A673 (cell line): ENCODE data around the gene UQCRQ. TPM values are rescaled to one million over a fixed set of nuclear protein-coding genes. Genes with fewer than 3 reads are reported as not detected.

Source experiments
- BruUV-seq: library from RNA; stranded (reverse); fragments of 400-500 nt; replicated peaks from 2 replicates; lab custom pipeline; 2021; lab: Mats Ljungman, UMichigan
- CTCF ChIA-PET: fragments of 300-600 bp; sonication (Branson Sonifier 250); formaldehyde crosslinking; loops from one replicate; lab custom pipeline; 2022; ENCODE audit warnings: antibody characterized with exemption; lab: Charles Lee
- POLR2A ChIA-PET: fragments of 300-600 bp; sonication (Branson Sonifier 250); formaldehyde crosslinking; loops from one replicate; lab custom pipeline; 2022; ENCODE audit warnings: antibody characterized with exemption; ENCODE audit not compliant: low non-redundant PET; lab: Charles Lee
- DNase-seq: peaks from one replicate; pipeline ENCODE4 v3.0.0-alpha.2; 2015; ENCODE audit warnings: low spot score
- H3K27ac ChIP-seq: fragments of 200-600 bp; sonication (generic); 2 replicates; pipeline ENCODE4 v1.5.1; 2016; ENCODE audit warnings: mixed run types, low read depth, mild to moderate bottlenecking, mixed read lengths, antibody characterized with exemption, low read length; ENCODE audit not compliant: poor library complexity, severe bottlenecking
- H3K27me3 ChIP-seq: fragments of 200-600 bp; sonication (generic); replicated peaks from 2 replicates; pipeline ENCODE4 v1.6.1; 2017; ENCODE audit warnings: mixed run types, low read depth, mild to moderate bottlenecking, mixed read lengths, antibody characterized with exemption, low read length; ENCODE audit not compliant: insufficient read depth, poor library complexity
- H3K36me3 ChIP-seq: fragments of 200-600 bp; sonication (generic); 2 replicates; pipeline ENCODE4 v1.6.1; 2016; ENCODE audit warnings: mixed run types, mild to moderate bottlenecking, mixed read lengths, antibody characterized with exemption, low read length; ENCODE audit not compliant: insufficient read depth, poor library complexity, severe bottlenecking
- H3K4me1 ChIP-seq: fragments of 200-600 bp; sonication (generic); 2 replicates; pipeline ENCODE4 v1.6.1; 2017; ENCODE audit warnings: mixed run types, mild to moderate bottlenecking, mixed read lengths, antibody characterized with exemption, low read length; ENCODE audit not compliant: insufficient read depth, poor library complexity, severe bottlenecking
- H3K4me3 ChIP-seq: fragments of 200-600 bp; sonication (generic); 2 replicates; pipeline ENCODE4 v1.5.1; 2016; ENCODE audit warnings: low read depth, mixed run types, mild to moderate bottlenecking, mixed read lengths, low read length; ENCODE audit not compliant: poor library complexity, severe bottlenecking
- H3K9me3 ChIP-seq: fragments of 200-600 bp; sonication (generic); 2 replicates; pipeline ENCODE4 v1.6.1; 2016; ENCODE audit warnings: mixed run types, low read depth, mild to moderate bottlenecking, mixed read lengths, antibody characterized with exemption, low read length; ENCODE audit not compliant: poor library complexity, severe bottlenecking
- EZH2 ChIP-seq: fragments of 200-600 bp; sonication (generic); IDR thresholded peaks from 2 replicates; pipeline ENCODE4 v1.6.1; 2017; ENCODE audit warnings: borderline replicate concordance, low read depth, mild to moderate bottlenecking, mixed read lengths, antibody characterized with exemption, low read length; ENCODE audit not compliant: poor library complexity, severe bottlenecking
- intact Hi-C: fragments of 100-400 bp; cut with micrococcal nuclease; formaldehyde crosslinking; loops from one replicate; pipeline ENCODE4 v1.10.0; 2022; ENCODE audit not compliant: unreplicated experiment
- total RNA-seq: library from RNA; stranded (reverse); gene quantifications from 2 replicates; pipeline ENCODE4 v1.2.3, GENCODE V29; 2021
- TF ChIP-seq, protein P1 (sequence below): fragments of 300-800, 200-600 bp; sonication (generic); conservative IDR thresholded peaks from 2 replicates; pipeline ENCODE4 v1.5.1; 2017; ENCODE audit warnings: low read depth, mild to moderate bottlenecking, antibody characterized with exemption, low read length, moderate library complexity, mixed read lengths

UQCRQ gene
- total RNA-seq, 1 experiment from 2014 or later = 542 TPM

DNA sequence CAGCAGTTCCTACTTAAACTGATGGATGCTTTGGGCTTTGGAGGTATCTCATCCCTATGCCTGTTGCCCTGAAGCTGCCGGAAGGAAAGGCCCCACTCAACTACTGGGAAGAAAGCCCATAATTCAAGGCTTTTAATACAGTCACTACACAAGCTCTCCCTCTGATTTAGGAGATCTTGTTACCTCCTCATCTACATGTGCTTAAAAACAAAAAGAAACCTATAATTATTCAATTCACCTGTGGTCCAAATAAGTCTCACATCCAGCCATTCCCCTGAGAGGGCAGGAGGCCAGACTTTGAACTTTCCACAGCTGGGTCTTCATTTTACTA, 6.3 kb downstream of the UQCRQ start:
- Histone ChIP-seq H3K36me3 (peaks cover 29% of the 10 kb centered on the region), H3K27ac (no peak overlapping the region), H3K4me3 (no peak overlapping the region), H3K4me1 (no peaks in the 10 kb centered on the region), H3K9me3 (no peaks in the 10 kb centered on the region), H3K27me3 (no peaks in the 10 kb centered on the region)
- TF ChIP-seq EZH2 = no peak
- TF ChIP-seq, protein P1, sequence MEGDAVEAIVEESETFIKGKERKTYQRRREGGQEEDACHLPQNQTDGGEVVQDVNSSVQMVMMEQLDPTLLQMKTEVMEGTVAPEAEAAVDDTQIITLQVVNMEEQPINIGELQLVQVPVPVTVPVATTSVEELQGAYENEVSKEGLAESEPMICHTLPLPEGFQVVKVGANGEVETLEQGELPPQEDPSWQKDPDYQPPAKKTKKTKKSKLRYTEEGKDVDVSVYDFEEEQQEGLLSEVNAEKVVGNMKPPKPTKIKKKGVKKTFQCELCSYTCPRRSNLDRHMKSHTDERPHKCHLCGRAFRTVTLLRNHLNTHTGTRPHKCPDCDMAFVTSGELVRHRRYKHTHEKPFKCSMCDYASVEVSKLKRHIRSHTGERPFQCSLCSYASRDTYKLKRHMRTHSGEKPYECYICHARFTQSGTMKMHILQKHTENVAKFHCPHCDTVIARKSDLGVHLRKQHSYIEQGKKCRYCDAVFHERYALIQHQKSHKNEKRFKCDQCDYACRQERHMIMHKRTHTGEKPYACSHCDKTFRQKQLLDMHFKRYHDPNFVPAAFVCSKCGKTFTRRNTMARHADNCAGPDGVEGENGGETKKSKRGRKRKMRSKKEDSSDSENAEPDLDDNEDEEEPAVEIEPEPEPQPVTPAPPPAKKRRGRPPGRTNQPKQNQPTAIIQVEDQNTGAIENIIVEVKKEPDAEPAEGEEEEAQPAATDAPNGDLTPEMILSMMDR = no peak
- intact Hi-C loops = no loop called here
- POLR2A ChIA-PET = no interaction called here
- DNase-seq = no peak
- no TSS peak for BruUV-seq
- CTCF ChIA-PET = no interaction called here

DNA sequence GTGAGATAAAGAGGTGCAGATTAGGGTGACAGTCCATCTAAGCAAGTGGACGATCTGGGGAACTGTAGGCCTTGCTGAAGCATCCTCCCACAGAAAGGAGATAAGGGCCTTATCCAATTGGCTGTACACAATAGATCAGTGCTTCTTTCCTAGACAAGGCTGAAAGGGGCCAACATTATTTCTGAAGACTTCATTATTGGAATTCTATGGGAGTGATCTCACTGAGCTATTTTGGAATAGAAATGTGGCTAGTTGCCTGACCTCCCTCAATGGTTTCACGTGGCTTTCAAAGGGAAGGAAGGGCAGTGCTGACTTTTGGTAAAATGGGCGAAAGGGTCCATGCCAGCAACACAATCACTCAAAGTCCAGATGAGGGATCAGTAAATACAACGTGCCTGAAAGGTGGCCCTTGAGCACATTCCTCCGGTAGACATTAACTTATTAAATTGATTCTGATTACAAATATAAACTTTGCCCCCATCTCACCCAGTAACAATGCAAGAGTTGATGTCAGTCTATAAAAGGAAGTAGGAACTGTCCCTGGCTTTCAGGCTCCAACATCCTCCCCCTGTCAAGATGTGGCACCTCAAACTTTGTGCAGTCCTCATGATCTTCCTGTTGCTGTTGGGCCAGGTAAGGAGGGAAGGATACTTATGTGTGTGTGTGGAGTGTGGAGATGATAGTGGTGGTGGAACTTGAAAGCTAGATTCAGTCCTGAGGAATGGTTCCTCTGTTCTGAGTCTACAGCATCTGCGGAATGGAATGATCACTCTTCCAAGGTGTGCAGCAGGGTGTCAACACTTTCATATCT, 6.9 kb downstream of the UQCRQ start, which contains the start of gene LEAP2:
Gene LEAP2 (plus strand): TSS at position 550 of the 811 bp plus-strand sequence. CDS start 27 bp downstream, at position 577.
- intact Hi-C loops = no loop called here

DNA sequence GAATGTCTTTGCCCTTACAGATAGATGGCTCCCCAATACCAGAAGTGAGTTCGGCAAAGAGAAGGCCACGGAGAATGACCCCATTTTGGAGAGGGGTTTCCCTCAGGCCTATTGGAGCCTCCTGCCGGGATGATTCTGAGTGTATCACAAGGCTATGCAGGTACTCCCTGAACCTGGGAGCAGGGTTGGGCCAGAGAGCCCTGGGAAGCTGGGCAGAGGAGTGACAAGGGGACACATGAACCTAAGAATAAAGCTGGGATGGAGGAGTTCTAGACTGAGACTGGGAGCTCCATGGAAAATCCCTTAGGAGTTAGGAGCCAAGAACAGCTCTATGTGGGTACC, 7.5 kb downstream of the UQCRQ start:
- CTCF ChIA-PET = no interaction called here
- Histone ChIP-seq H3K27me3 (no peaks in the 10 kb centered on the region), H3K36me3 (peaks cover 26% of the 10 kb centered on the region), H3K9me3 (no peaks in the 10 kb centered on the region), H3K4me3 (no peak overlapping the region), H3K27ac (no peak overlapping the region), H3K4me1 (no peaks in the 10 kb centered on the region)
- POLR2A ChIA-PET = no interaction called here
- no peak for TF ChIP-seq EZH2
- TF ChIP-seq, protein P1 = no peak
- DNase-seq = no peak
- intact Hi-C loops = no loop called here
- no TSS peak for BruUV-seq

More for the DNA sequence above, 6.9 kb downstream of the UQCRQ start, which contains the start of gene LEAP2:
- no peaks in the 10 kb centered on the region for H3K4me1 ChIP-seq
- DNase-seq = no peak
- H3K36me3 ChIP-seq = peaks cover 26% of the 10 kb centered on the region
- H3K27ac ChIP-seq = no peak within 1 kb of the TSS
- ChIA-PET CTCF (no interaction called here), POLR2A (no interaction called here)
- TF ChIP-seq EZH2 = no peak
- TF ChIP-seq, protein P1 = no peak
- H3K9me3 ChIP-seq = no peaks in the 10 kb centered on the region
- no TSS peak for BruUV-seq
- H3K4me3 ChIP-seq = no peak within 1 kb of the TSS
- no peaks in the 10 kb centered on the region for H3K27me3 ChIP-seq
